CD4-positive, alpha-beta T cell treated with Interleukin-12 subunit alpha and Interleukin-12 subunit beta, for 1 hour (primary cell): Measurements from ENCODE around the gene CASR.

Experiments used
- DNase-seq: peaks from one replicate; pipeline ENCODE4 v3.0.0-alpha.2; 2020

The CASR gene

DNA sequence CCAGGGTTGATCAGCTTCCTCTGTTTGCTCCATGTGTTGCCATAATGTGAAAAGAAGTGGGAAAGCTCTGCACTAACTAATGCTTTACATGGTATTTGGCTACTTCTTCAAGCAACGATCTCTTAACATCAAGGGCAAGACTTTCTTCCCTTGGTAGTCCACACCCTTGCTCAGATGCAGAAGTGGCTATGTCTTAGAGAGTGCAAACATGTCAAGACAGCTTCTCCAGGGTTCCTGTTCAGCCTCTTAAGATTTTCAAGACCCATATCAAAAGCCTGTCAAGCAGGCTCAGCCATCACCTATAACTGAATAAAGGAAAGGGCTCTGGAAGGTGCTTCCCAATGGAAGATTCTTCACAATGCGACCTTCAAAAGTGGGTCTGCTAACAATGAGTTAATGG, 76.7 kb downstream of the CASR start:
- no peak for DNase-seq

DNA sequence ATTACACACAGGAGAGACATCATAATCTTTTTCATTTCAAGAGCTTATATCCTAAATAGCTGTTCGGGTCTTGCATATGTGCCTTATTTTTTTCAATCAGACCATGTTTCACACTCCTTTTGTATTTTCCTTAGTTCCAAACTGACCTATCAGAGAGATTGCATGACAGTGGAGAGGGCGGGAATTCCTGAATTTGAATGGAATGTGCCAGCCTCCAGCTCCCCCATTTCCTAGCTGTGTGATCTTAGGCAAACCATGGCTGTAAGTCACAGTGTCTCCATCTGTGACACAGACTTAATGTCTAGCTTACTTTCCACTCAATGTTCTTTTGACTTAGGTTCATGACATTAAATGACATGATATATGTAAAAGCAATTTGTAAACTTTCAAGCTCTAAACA, 79.6 kb downstream of the CASR start:
- DNase-seq = no peak

DNA sequence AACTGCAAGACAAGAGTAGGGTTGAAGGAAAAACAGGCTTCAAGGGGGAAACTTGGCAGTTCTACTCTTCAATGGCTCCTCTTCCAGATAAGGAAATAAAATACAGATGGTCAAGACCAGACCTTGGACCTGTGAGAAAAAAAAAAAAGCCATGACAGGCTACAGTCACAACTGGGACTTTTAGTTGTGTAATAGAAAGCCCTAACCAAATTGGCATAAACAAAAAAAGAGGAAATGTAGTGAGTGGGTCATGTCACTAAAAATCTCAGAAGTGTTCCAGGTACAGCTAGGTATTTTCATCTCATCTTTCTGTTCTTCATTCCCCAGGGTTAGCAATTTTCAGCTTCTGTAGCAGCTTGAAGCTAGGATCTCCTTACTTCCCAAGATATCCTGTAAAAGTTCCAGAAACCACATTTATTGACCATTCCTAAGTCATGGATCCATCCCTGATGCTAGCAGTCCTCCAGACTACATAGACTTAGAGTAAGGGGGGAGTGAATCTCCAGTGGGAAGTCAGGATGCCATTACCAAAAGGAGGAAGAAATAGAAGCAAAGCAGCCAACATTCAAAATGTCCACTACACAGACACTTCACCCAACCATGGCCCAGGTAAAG, 80.6 kb downstream of the CASR start:
- DNase-seq = no peak

DNA sequence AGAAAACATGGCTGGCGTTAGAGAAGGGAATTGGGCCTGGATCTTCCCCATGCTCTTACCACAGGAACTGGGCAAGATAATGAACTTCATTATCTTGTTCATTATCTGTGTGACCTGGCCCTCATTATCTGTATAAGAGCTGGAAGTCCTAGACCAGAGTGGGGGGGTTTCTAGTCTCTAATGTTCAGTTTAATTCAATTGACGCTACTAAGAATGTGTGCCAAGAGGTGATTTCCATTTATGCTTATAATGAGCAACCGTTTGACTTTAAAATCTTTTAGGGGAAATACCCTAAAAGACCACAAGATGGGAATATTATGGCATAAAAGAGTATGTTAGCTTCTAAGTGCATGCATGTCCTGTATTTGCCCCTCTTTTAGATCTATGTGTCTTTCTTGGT, 82.5 kb downstream of the CASR start:
- no peak for DNase-seq

DNA sequence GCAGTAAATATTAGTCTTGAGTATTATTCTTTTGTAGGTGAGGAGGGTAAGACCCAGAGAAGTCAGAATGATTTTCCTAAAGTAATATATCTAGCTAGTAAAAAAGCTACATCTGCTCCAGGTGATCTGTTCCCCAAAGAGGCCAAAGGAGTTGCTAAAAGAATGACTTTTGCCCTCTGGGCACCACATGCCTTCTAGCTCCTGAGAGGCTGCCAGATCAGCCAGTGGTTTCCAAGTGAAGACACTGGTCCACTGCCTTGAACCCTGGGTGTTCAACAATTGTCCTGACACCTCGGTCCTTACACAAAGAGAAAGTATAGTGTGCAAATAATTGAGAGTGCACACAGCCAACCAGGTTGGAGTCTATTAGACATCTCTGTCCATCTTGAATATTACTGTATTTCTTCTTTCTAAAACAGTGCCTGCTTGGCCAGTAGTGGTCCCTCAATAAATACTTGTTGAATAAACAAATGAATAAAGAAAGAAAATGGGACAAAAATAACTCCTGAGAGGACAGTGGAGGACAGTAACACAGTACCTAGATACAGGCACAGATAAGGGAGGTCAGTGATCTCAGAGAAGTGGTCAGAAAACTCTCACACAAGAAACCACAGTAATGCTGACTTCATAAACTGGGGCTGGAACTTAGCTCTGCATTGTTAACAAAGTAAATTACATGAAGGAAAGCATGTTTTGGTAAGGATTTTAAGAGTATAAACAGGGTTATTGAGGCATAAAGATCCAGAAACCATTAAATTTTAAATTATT, 85.0 kb downstream of the CASR start:
- DNase-seq = no peak

DNA sequence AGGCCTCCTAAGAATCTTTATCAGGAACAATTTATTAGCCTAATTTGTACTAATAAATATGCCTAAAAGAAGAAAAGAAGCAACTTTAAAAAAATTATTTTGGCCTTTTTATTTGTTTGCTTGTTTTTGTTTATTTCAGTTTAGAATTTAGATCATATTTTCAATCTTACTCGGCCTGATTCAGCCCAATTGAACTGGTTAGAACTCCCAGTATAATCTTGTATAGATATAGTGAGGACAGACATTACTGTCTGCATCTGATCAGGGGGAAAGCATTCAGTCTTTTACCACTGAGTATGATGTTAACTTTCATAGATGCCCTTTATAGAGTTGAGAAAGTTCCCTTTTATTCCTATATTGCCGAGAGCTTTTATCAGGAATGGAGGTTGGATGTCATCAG, 85.6 kb downstream of the CASR start:
- no peak for DNase-seq

DNA sequence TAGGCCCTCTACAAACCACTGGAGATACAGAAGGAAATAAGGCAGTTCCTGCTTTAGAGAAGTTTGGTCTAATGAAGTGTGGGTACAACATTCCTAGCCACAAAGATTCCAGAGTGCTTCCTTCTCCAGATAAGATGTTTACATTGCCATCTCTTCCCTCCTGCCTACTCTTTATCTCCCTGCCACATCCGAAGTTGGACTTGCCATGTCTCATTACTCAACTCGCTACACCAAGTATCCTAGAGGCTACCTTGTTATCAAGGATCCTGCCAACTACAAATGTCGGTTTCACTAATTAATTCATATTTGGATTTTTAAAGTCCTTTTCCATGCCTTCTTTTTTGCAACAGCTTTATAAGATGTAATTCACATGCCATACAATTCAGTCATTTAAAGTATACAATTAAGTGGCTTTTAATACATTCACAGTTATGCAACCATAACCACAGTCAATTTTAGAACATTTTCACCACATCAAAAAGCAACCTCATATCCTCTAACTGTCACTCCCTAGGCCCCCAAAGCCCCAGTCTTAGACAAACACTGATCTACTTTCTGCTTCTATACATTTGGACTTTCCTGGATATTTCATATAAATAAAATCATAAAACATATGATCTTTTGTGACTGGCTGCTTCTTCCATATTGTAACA, 87.9 kb downstream of the CASR start:
- DNase-seq = peak; percentile 49

DNA sequence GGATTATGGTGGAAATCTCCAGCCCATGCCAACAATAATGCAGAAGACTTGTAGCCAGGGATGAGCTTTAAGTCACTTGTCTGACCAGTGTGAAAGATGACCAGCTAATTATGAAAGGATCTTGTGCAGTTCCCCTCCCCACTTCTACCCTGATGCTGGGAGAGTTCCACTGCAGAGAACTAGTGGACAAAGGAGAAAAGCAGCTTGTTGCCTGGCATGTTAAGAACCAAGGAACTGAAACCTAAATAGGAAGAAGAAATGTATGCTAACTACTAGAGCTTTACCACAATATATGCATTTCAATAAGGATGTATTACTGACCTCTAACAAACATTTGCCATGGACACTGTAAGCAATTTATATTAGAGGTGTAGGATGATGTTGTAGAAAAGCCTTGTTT, 89.4 kb downstream of the CASR start:
- DNase-seq = no peak

DNA sequence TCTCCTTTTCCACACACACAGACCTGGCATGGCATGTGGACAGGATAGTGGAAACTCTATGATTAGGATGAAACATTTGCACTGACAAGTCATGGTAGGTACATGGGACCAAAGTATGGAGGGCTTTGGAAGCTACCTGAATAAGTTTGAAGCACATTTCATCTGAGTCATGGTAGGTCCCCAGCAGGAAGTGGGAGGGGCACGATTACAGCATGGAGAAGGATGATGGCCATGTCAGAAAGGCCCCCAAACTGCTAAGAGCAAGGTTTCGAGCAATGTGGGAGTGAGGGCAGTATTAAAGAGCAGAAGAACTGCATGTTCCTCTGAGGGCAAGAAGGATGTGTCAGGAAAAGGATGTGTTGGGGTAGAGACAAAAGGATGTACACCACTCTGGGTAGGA, 90.0 kb downstream of the CASR start:
- no peak for DNase-seq

DNA sequence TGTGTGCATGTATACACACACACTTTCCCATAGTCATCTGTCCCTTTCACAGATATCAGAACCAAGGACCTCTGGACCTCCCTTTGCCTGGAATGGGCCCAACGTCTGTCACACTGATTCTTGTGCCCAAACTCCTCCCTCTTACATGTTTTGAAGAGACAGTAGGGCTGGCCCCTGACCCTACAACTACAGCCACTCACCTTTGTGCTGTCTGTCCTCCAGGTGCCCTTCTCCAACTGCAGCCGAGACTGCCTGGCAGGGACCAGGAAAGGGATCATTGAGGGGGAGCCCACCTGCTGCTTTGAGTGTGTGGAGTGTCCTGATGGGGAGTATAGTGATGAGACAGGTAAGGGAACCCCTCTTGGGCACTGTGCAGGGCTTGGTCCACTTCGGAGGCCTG, 98.4 kb downstream of the CASR start:
- DNase-seq = no peak

DNA sequence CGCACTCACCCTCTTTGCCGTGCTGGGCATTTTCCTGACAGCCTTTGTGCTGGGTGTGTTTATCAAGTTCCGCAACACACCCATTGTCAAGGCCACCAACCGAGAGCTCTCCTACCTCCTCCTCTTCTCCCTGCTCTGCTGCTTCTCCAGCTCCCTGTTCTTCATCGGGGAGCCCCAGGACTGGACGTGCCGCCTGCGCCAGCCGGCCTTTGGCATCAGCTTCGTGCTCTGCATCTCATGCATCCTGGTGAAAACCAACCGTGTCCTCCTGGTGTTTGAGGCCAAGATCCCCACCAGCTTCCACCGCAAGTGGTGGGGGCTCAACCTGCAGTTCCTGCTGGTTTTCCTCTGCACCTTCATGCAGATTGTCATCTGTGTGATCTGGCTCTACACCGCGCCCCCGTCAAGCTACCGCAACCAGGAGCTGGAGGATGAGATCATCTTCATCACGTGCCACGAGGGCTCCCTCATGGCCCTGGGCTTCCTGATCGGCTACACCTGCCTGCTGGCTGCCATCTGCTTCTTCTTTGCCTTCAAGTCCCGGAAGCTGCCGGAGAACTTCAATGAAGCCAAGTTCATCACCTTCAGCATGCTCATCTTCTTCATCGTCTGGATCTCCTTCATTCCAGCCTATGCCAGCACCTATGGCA, 100.5 kb downstream of the CASR start:
- DNase-seq = no peak

DNA sequence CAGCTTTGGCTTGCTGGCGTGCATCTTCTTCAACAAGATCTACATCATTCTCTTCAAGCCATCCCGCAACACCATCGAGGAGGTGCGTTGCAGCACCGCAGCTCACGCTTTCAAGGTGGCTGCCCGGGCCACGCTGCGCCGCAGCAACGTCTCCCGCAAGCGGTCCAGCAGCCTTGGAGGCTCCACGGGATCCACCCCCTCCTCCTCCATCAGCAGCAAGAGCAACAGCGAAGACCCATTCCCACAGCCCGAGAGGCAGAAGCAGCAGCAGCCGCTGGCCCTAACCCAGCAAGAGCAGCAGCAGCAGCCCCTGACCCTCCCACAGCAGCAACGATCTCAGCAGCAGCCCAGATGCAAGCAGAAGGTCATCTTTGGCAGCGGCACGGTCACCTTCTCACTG, 101.0 kb downstream of the CASR start:
- DNase-seq = no peak

DNA sequence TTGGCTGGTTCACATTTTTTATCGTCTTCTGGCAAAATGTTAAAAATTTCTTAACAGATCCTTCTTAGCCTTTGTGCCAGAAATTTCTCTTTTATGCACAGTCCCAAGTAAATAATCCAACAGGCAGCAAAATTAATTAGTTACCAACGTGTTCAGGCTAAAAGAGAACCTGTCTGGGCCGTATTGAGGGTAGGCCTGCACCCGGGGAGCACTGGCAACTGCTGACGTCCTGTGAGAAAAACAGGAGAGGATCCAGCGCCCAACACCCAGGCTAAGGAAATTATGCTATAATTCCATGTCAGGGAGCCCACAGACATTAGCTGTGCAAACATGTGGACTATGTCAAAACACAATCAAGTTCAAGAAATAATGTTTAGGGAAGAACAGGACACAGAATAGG, 110.9 kb downstream of the CASR start:
- no peak for DNase-seq

DNA sequence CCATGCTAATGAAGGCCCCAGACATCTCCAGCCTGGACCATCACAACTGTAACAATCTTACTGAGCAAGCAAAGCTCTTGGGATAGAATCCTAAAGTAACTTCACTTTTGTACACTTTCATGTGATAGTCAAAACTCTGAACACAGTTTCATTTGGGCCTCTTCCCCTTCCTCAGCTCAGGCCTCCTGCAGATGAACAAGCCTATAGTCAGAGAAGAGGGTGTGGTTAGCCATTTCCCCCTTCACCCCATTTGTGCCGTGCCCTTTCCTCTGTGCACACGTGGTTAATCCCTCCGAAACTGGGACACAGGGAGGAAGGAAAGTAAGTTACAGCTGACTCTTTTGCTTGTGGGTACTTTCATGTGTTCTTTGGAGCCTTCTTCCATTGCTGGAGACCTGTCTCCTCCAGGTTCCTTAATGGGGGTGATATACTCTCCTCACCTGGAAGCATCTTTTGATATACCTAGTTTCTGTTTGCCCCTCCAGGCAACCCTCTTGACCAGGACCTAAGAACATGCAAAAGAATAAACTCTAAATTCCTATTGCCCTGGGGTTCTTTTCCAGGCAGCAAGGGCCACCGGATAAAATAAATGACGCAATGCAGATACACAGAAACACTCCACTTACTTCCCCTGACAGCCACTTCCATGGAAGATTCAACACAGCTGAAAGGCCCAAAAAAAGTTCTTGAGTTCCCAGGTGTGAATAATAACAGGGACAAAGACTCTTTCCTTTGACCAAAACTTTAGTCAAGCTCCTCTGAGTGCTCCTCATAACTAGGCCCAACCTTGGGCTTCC, 112.0 kb downstream of the CASR start:
- DNase-seq = peak; percentile 24

DNA sequence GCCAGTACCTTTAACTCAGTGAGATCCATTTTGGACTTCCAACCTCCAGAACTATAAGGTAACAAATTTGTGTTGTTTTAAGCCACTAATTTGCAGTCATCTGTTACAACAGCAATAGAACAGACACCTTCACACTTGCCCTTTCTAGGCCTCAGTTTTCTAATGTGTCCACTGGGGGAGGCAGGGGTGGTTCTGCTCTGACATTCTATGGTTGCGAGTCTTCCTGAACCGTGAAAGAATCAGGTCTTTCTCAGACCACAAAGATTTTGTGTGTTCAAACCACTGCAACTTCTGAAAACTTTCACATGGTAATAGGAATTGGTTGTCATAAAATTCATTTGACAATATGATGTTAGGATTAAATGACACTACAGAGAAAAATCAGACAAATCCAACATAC, 114.8 kb downstream of the CASR start:
- no peak for DNase-seq

DNA sequence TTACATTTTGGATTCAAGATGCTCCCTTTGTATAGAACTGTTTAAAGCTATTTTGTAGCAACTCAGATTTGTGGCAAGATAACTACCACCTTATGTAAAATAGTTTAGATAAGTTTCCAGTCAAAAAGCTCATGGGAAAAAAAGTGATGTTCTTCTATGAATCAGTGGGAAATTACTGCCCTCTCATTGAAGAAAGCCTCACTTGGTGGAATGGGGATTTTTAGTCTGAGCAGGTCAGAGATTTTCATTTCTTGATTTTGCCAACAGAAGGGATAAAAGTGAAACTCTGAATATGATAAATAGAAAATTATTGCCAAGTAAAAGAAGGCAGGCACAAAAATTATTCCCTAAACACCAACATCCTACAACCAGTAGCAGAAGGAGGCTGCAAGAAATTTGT, 115.7 kb downstream of the CASR start:
- DNase-seq = no peak

DNA sequence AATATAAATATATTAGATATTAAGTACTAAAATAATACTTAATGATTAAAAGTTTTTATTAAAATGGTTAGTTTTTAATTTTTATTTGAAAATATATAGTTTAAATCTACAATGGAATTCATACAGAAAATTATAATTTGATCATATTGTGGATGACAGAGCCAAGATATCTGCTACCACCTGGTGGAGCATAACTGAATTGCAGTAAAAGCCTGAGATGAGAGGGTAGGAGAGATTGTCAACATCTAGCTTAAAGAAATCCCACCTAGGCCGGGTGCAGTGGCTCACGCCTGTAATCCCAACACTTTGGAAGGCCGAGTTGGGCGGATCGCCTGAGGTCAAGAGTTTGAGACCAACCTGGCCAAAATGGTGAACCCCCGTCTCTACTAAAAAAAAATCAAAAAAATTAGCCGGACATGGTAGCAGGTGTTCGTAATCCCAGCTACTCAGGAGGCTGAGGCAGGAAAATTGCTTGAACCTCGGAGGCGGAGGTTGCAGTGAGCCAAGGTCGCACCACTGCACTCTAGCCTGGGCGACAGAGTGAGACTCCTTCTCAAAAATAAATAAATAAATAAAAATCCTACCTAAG, 116.5 kb downstream of the CASR start:
- DNase-seq = peak; percentile 64

DNA sequence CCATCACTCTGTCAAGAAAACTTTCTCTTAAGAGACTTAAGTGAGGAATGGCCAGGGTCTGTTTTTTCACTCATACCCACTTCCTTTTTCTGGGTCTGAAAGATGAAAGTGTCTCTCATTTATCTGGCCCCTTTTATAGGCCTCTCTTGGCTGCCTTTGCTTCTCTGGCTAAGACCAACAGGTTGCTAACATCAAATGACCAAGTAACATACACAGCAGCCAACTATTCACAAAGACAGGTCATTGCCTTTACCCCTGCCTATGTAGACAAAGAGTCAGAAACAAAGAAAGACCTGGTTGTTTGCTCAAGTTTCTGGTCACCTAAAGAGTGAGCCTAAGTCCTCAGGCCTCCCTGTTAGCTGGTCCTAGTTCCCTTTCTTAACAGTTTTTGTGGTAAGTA, 117.6 kb downstream of the CASR start:
- DNase-seq = no peak

DNA sequence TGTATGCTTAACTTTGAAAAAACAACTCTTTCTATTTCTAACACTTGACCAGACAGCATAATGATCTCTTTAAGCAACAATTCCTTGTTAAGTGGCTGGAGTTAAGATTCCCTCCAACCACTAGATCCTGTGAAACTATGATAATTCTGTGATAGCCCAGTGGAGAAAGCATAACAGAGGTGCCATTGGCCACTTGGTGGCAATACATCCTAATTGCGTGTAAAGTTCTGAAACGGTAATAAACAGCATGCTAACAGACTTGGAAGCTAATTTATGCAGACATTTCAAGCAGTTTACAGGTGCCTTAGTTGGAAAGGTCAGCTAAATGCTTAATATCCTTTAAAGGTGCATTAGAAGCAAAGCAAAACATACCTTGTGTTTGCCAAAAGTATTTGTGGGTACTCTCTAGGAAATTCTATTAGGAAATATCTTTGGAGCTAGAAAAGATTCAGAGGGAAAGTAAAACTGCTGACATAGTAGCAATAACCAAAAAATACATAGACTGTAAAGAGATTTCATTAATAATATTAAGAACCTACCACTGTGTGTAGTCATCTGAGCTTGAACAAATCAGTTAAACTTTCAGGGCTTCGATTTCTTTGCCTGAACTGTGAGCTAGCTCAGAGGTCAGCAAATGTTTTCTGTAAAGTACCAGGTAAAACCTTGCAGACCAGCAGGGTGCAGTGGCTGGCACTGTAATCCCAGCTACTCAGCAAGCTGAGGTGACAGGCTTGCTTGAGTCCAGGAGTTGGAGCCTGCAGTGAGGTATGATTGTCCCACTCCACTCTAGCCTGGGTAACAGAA, 122.6 kb downstream of the CASR start:
- no peak for DNase-seq

DNA sequence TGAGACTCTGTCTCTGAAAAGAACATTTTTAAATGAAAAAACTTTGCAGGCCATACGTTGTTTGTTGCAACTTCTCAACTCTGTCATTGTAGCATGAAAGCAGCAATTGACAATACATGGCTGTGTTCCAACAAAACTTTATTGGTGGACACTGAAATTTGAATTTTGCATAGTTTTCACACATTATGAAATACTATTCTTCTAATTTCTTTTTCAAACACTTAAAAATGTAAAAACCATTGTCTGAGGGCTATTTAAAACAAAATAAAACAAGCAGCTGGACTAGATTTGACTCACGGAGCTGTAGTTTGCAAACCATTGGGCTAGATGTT, 123.1 kb downstream of the CASR start:
- DNase-seq = no peak

DNA sequence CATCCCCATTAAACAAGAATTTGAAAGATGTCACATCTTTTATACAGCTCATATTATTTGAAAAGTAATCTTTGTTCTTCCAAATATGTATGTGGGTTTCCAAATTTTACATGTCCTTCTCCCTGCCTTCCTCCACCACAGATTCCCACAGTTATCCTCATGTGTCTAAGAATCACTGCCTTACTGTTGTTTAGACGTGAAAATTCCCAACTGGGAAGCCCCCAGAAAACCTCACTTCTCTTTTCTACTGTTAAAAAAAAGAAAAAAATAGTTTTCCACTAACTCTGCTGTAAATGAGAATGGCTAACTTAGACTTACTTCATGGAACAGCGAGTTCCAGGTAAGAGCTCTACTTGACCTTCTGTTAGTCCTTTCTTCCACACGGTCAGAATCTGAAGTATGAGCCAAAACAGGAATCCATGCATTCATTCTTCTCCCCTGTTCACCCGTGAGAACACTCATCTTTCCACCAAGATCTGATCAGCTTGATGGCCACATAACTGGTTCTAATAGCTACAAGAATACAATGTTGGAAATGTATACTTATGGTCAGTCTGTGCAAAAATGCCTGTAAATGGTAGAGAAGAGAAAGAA, 123.7 kb downstream of the CASR start:
- DNase-seq = no peak

DNA sequence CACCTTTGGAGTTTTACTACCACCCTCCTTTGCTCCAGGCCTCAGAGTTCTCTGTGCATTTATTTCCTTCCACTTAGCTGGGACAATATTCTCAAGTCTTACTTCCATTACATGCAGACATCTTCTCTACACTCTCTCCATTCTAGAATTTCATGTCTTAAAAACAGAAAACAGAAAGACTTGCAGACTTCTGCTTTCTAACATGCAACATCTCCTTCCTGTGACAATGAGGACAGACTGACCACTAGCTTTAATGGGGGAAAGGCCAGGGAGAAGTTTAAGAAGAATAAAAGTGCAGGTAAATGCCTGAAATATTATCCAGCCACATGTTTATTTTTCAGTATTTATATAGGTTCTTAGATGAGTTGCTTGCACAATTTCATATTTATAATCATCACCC, 124.5 kb downstream of the CASR start:
- DNase-seq = no peak
